Measurements from ENCODE around the gene MEIOB.

DNA sequence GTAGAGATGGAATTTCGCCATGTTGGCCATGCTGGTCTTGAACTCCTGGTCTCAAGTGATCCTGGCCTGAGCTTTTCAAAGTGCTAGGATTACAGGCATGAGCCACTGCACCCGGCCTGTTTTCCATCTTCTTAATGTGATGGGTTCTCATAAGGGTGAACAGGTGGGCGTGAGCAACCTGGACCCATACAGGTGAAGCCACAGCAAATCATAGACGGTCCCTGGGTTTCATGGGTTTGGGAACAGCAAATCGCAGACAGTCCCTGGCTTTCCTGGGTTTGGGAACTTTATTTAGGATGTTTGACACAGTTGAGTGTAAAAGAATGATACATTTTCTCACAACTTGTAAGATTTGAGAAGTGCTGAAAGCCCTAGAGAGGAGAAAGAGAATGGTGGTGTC lies 12.9 kb upstream of the MEIOB start:
- TF ChIP-seq, protein P1, sequence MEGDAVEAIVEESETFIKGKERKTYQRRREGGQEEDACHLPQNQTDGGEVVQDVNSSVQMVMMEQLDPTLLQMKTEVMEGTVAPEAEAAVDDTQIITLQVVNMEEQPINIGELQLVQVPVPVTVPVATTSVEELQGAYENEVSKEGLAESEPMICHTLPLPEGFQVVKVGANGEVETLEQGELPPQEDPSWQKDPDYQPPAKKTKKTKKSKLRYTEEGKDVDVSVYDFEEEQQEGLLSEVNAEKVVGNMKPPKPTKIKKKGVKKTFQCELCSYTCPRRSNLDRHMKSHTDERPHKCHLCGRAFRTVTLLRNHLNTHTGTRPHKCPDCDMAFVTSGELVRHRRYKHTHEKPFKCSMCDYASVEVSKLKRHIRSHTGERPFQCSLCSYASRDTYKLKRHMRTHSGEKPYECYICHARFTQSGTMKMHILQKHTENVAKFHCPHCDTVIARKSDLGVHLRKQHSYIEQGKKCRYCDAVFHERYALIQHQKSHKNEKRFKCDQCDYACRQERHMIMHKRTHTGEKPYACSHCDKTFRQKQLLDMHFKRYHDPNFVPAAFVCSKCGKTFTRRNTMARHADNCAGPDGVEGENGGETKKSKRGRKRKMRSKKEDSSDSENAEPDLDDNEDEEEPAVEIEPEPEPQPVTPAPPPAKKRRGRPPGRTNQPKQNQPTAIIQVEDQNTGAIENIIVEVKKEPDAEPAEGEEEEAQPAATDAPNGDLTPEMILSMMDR (IDR thresholded peaks at IDR 0.05) = no peak
- TF ChIP-seq EZH2 (IDR thresholded peaks at IDR 0.05) = no peak
- no peak for TF ChIP-seq EZH2phosphoT487 (IDR thresholded peaks at IDR 0.05)
